Stimulated activated CD4-positive, alpha-beta T cell treated with anti-CD3 and anti-CD28 coated beads, Interleukin-15, amount 100 ng/mL, for 24 hours (primary cell): ENCODE results near the gene GPR3.

Experiments used
- DNase-seq: peaks from one replicate; pipeline ENCODE4 v3.0.0-alpha.2; 2020

The GPR3 gene

GRCh38 chr1:27392096-27392777, at the start of gene GPR3:
Gene GPR3 (plus strand): TSS chr1:27392622. CDS start chr1:27393799, 1,177 bp downstream.
- peak; percentile 97 for DNase-seq

- DNase-seq, result peak; percentile 74
Measured at GRCh38 chr1:27342778-27343638, 49.4 kb upstream of the GPR3 start.

GRCh38 chr1:27343639-27344025, 48.8 kb upstream of the GPR3 start:
- DNase-seq, result no peak

- DNase-seq, result no peak
Measured at GRCh38 chr1:27345272-27345671, 47.1 kb upstream of the GPR3 start.

GRCh38 chr1:27346357-27346756, 46.1 kb upstream of the GPR3 start:
- DNase-seq, result no peak

- DNase-seq, result no peak
Measured at GRCh38 chr1:27346991-27347624, 45.3 kb upstream of the GPR3 start.

- peak; percentile 44 for DNase-seq
Measured at GRCh38 chr1:27348861-27349783, 43.3 kb upstream of the GPR3 start.

GRCh38 chr1:27349784-27350662, 42.4 kb upstream of the GPR3 start:
- DNase-seq, result peak; percentile 34

GRCh38 chr1:27350663-27351540, 41.5 kb upstream of the GPR3 start:
- DNase-seq, result no peak

GRCh38 chr1:27351541-27352107, 40.8 kb upstream of the GPR3 start:
- no peak for DNase-seq

- DNase-seq, result no peak
Measured at GRCh38 chr1:27353166-27353565, 39.3 kb upstream of the GPR3 start.

GRCh38 chr1:27353629-27354028, 38.8 kb upstream of the GPR3 start:
- DNase-seq, result no peak

GRCh38 chr1:27355683-27356082, 36.7 kb upstream of the GPR3 start:
- DNase-seq, result no peak

- no peak for DNase-seq
Measured at GRCh38 chr1:27356277-27356618, 36.2 kb upstream of the GPR3 start.

GRCh38 chr1:27356619-27357280, 35.7 kb upstream of the GPR3 start:
- peak; percentile 61 for DNase-seq

- DNase-seq, result peak; percentile 83
Measured at GRCh38 chr1:27357281-27358037, 35.0 kb upstream of the GPR3 start.

- no peak for DNase-seq
Measured at GRCh38 chr1:27358038-27358927, 34.1 kb upstream of the GPR3 start.

- no peak for DNase-seq
Measured at GRCh38 chr1:27358928-27359313, 33.5 kb upstream of the GPR3 start.
